ENCODE results near the gene MYO5A.

DNA sequence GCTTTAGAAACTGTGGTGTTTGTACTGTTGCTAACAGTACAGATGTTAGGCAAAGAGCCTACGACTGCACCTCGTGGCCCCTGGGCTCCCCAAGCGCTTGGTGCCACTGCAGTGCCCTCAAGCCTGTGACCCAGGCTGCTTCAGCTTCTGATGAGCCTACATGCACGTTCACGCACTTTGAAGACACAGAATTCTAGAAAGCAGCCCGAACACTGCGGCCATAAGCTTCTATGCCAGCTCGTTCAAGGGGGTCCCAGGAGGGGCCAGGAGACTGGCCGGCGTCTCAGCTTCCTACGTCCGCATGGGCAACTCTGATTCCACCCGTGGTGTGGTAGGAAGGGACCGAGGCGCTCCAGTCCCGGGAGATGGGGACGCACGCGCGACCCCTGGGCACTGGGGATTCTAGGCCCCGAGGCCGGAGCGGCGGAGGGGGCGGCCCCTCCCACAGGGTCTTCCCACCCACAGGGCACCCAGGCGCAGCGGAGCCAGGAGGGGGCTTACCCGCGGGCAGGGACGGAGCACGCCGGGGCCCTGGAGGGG lies 233.7 kb downstream of the MYO5A start:
- TF ChIP-seq, protein P1, sequence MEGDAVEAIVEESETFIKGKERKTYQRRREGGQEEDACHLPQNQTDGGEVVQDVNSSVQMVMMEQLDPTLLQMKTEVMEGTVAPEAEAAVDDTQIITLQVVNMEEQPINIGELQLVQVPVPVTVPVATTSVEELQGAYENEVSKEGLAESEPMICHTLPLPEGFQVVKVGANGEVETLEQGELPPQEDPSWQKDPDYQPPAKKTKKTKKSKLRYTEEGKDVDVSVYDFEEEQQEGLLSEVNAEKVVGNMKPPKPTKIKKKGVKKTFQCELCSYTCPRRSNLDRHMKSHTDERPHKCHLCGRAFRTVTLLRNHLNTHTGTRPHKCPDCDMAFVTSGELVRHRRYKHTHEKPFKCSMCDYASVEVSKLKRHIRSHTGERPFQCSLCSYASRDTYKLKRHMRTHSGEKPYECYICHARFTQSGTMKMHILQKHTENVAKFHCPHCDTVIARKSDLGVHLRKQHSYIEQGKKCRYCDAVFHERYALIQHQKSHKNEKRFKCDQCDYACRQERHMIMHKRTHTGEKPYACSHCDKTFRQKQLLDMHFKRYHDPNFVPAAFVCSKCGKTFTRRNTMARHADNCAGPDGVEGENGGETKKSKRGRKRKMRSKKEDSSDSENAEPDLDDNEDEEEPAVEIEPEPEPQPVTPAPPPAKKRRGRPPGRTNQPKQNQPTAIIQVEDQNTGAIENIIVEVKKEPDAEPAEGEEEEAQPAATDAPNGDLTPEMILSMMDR (IDR thresholded peaks at IDR 0.05 in 2 of 3, conservative IDR thresholded peaks at IDR 0.05 in 1 of 3; ENCODE audit: control insufficient read depth in 2 of 3, extremely low read depth in 1 of 3, insufficient read depth in 1 of 3, low read depth in 3 of 3, low read length in 3 of 3) = no peak
- no peak for TF ChIP-seq REST (IDR thresholded peaks at IDR 0.05; ENCODE audit: low read depth, low read length)
- no peak for TF ChIP-seq SREBF2 (IDR thresholded peaks at IDR 0.05; ENCODE audit: low read length)
